ENCODE data around the gene CD109.

Gene CD109

DNA sequence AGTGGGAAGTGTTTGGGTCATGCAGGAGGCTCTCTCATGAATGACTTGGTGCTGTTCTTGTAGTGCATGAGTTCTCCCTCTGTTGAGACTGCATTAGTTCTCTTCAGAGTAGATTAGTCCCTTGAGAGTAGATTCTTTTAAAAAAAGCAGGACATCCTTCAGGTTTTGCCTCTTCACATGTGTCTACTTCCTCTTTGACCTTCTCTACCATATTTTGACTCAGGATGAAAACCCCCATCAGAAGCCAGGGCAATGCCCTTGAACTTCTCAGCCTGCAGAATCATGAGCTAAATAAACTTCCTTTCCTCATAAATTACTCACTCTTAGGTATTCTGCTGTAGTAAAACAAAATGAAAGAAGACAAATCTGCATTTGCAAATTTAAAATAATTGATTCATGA, 170.3 kb downstream of the CD109 start:
- no peak for DNase-seq

DNA sequence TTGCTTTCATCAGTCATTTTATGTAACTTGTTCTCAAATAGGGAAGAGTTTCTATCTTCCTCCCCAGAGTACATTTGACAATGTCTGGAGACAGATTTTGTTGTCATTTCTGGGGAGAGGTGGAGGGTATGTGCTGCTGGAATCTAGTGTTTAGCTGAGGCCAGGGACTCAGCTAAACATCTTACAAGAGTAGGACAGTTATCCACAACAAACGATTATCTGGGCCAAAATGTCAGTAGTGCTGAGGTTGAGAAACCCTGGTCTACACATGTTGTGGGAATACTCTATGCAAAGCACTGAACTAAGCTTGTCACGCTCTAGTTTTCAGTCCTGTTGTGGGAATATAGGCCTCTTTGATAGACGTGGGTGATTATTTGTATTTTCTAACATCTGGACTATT, 171.4 kb downstream of the CD109 start:
- DNase-seq, result no peak

DNA sequence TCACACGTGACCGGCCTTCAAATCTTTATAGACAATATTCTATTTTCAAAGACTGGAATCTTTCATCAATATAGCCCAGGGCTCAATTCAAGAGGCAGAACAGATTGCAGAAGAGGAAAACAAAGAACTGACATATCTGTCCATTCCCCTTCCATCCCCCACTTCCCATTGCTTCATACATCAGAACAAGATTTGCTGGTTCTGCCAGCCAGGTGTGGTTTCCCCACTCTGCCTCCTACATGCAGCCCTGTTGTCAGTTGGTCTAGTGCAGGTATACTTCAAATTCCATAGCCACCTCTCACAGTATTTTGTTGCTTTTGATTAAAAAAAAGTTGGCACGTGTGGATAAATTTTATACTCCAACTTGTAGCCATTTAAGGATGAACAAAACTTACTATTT, 174.9 kb downstream of the CD109 start:
- DNase-seq, result no peak

DNA sequence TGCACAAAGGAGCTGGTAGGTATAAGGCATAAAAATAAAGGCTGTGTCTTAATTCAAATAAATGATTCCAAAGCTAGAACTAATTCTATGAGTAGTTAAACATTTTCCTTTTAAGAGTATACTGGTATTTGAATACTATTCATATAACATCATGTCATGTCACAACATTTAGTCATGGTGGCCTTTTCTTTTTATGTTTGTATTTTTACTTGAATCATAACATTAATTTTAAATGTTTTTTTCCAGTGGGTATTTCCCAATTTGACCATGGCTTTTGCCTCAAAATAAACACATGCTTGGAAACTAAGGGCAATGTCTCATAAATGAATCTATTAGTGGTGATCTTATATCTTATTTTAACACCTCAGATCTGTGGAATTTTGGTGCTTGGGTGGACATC, 177.1 kb downstream of the CD109 start:
- DNase-seq, result no peak

Data from fibroblast of skin of abdomen (primary cell).